K562 (cell line): ENCODE results near the gene CSNK1A1. TPM values are rescaled to one million over a fixed set of nuclear protein-coding genes. Genes with fewer than 3 reads are reported as not detected.

Experiments
- ARID3A ChIP-seq: IDR thresholded peaks from 2 replicates; pipeline ENCODE4 v1.6.1; 2012; ENCODE audit warnings: low read depth, low read length, improper control_type of control experiment, borderline replicate concordance
- ATF3 ChIP-seq, 2 experiments: fragments of 450-650 bp in 1 of 2; sonication (generic) in 1 of 2; formaldehyde crosslinking in 1 of 2; IDR thresholded peaks in 1 of 2; conservative IDR thresholded peaks in 1 of 2; 2 replicates each; pipeline versions ENCODE4 v1.6.1 to v1.8.1; 2016 to 2023; ENCODE audit warnings: mild to moderate bottlenecking in 2 of 2, moderate library complexity in 2 of 2, inconsistent platforms in 1 of 2, missing genetic modification reagents in 1 of 2
- E2F3 ChIP-seq: fragments of 250-450 bp; sonication (Bioruptor Pico); IDR thresholded peaks from 2 replicates; pipeline ENCODE4 v1.4.0; 2020; ENCODE audit warnings: mild to moderate bottlenecking
- FOSL1 ChIP-seq: fragments of 200-800 bp; sonication (Bioruptor generic); conservative IDR thresholded peaks from 2 replicates; pipeline ENCODE4 v1.6.1; 2016; ENCODE audit warnings: missing genetic modification characterization, missing compliant biosample characterization
- HDAC2 ChIP-seq: fragments of 450-650 bp; IDR thresholded peaks from 2 replicates; pipeline ENCODE4 v1.6.1; 2016; ENCODE audit warnings: mild to moderate bottlenecking
- HDAC6 ChIP-seq: IDR thresholded peaks from 2 replicates; pipeline ENCODE4 v1.6.1; 2012; ENCODE audit warnings: low read depth, mild to moderate bottlenecking, control low read depth, inconsistent platforms, low read length, moderate library complexity
- KDM2B ChIP-seq: fragments of 250-450 bp; sonication (Bioruptor Pico); IDR thresholded peaks from 2 replicates; pipeline ENCODE4 v1.8.0; 2021; ENCODE audit warnings: mild to moderate bottlenecking, moderate library complexity
- PRPF4 ChIP-seq: fragments of 200-400 bp; formaldehyde crosslinking; IDR thresholded peaks from one replicate; pipeline ENCODE4 v1.6.1; 2017; ENCODE audit warnings: low read length, low read depth, mild to moderate bottlenecking; ENCODE audit not compliant: insufficient read depth, poor library complexity, severe bottlenecking
- RBM14 ChIP-seq: fragments of 200-400 bp; formaldehyde crosslinking; IDR thresholded peaks from 2 replicates; pipeline ENCODE4 v1.6.1; 2018; ENCODE audit warnings: low read depth, mild to moderate bottlenecking, low read length, moderate library complexity, borderline replicate concordance; ENCODE audit not compliant: insufficient read depth
- REST ChIP-seq, 2 experiments: fragments of 450-650 bp; formaldehyde crosslinking in 1 of 2; IDR thresholded peaks; 2 replicates each; pipeline versions ENCODE4 v1.4.0 to v1.6.1; 2014 to 2020; ENCODE audit warnings: mild to moderate bottlenecking in 2 of 2, borderline replicate concordance in 1 of 2, low read depth in 1 of 2
- RNF2 ChIP-seq: sonication (generic); IDR thresholded peaks from 2 replicates; pipeline ENCODE4 v1.6.1; 2016
- TSC22D4 ChIP-seq: fragments of 450-650 bp; IDR thresholded peaks from 2 replicates; pipeline ENCODE4 v1.6.1; 2016; ENCODE audit warnings: missing genetic modification characterization, missing biosample characterization, control low read depth
- ZNF280B ChIP-seq: fragments of 250-450 bp; sonication (Bioruptor Pico); IDR thresholded peaks from 2 replicates; pipeline ENCODE4 v1.5.1; 2021; ENCODE audit warnings: mild to moderate bottlenecking
- polyA plus RNA-seq, 8 experiments: library from polyadenylated mRNA; depleted of rRNA in 4 of 8; stranded (reverse) in 5 of 8; unstranded in 3 of 8; fragments of >200 nt; fragmentation: Nextera tagmentation in 2 of 8; fragmentation: Illumina TruSeq in 1 of 8; extraction: Ambion mirVana in 2 of 8; extraction: Trizol in 1 of 8; gene quantifications; 2 replicates each; pipeline versions ENCODE4 v1.2.1 to v1.2.3, GENCODE V29; 2011 to 2014; ENCODE audit warnings: inconsistent platforms in 1 of 8, missing spikeins in 1 of 8
- total RNA-seq, 7 experiments: library from RNA; depleted of rRNA in 6 of 7; stranded (reverse); fragments of >200 nt in 6 of 7; fragmentation: Illumina TruSeq in 2 of 7; extraction: Trizol in 2 of 7; gene quantifications; 2 replicates each; pipeline versions ENCODE4 v1.2.1 to v1.2.3, GENCODE V29; 2011 to 2021; ENCODE audit warnings: low replicate concordance in 1 of 7

The CSNK1A1 gene
- total and polyA plus RNA-seq, 9 of the 15 experiments (the other 6 are each of a cell fraction or from before 2014, with no cell fraction given), result 49.1 to 196 (median 154) TPM

- TF ChIP-seq ATF3 (IDR thresholded peaks at IDR 0.05) (peak; percentile 84), ATF3 (CRISPR knock-in tag; conservative IDR thresholded peaks at IDR 0.05) (0 out of 2 replicates have a peak, but pooled peaks have one; percentile 30), E2F3 (CRISPR knock-in tag) (no peak), RNF2 (no peak), REST (IDR thresholded peaks at IDR 0.05; ENCODE audit: borderline replicate concordance) (0 out of 2 replicates have a peak, but pooled peaks have one; percentile 16), REST (CRISPR knock-in tag; IDR thresholded peaks at IDR 0.05; ENCODE audit: low read depth) (no peak), KDM2B (CRISPR knock-in tag) (no peak), ARID3A (0 out of 2 replicates have a peak, but pooled peaks have one; percentile 17), PRPF4 (no peak), RBM14 (no peak), HDAC2 (peak; percentile 37; the same call in 1 of the 2 replicates), ZNF280B (CRISPR knock-in tag) (no peak), FOSL1 (tag) (peak; percentile 99), TSC22D4 (tag) (no peak), HDAC6 (no peak)
Observed at GRCh38 chr5:149561848-149562247, 10.6 kb upstream of the CSNK1A1 start (continued).
